ENCODE data around the gene COL7A1.

The COL7A1 gene

DNA sequence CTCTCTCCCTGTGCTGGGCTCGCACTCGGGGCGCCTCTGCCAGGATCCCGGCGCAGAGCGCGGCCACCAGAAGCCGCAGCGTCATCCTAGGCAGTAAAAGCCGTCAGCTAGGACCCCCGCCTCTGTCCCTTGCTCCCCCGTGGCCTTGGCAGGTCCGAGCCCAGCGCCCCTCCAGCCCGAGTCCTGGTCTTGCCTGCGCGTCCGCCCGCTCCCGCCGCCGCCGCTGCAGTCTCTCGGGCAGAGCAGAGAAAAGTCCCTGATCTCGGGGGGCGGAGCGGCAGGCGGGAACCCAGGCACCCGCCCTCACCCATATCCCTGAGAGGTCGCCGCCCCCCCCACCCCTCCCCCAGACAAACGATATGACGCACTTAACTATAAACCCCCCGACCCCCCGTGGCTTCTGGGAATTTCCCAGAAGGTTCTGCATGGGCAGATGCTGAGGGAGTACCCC is at the start of gene COL7A1:
TSS of gene COL7A1 (minus strand) at position 255 of the 451 bp plus-strand sequence. CDS start at position 85, 170 bp downstream.
- peak; percentile 19 for DNase-seq

DNA sequence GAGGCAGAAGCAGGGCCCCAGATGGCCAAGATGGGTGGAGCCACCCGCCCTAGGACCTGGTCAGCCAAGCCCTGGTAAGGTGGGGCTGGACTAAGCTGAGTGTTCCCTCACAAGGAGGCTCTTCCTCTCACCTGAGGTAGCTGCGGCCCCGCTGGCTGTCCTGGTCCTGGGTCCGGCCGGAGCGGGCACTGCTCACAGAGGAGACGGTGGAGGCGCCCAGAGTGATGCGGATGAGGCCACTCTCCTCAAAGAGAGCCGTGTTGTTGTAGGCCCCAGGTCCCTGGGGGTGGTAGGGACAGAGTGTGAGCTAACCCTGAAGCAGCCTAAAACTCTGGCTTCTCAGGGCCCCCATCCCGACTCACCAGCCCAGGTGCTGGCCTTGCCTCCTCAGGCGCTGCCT is 47.5 kb upstream of the COL7A1 start:
- no peak for DNase-seq

- no peak for DNase-seq
Measured at GRCh38 chr3:48641396-48641795, 46.3 kb upstream of the COL7A1 start.

- DNase-seq, result no peak
Measured at GRCh38 chr3:48639944-48640606, 44.9 kb upstream of the COL7A1 start.

DNA sequence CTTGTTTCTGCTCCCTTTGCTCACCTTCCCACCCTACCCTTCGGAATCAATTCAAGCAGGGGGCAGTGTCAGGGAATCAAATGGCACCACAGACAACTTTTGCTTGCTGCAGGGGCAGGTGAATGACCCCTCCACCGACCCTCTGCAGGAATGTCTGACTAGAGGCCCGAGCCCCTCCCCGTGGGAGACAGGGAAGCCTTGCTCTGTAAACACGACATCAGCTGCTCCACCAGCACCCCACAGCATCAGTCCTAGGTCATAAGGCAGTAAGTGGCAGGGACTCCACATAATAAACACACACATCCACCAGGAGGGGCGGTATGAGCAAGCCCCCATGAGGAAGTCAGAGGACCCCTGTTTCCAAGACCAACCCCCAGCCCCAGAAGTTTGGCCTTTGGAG is 42.2 kb upstream of the COL7A1 start:
- no peak for DNase-seq

DNA sequence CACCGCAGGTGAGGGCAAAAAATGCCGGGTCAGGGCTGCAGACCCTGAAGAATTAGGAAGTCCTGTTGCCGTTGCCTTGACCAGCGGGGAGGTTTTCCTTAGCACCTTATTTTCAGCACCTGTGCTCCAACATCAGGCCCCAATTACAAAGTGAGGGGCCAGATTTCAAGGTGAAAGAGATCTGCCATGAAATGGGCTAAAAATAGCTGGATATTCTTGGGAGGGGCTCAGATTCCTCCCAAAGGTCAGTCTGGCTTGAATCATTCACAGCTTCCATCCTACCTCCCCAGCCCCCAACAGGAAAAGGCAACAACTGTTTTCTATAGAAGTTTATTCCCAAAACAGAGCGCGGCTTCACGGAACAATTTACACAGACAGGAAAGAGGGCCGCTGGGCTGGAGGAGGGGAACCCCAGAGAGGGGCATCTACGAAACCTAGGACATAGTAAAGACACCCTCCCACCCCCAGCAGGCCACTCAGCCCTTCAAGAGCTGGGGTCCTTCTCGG is 41.1 kb upstream of the COL7A1 start:
- DNase-seq, result no peak

- peak; percentile 97 for DNase-seq
Measured at GRCh38 chr3:48635222-48636021, 40.3 kb upstream of the COL7A1 start, which contains the start of gene SLC26A6. SLC26A6 (minus strand) TSS chr3:48635461; CDS start chr3:48635393, 68 bp downstream.

DNA sequence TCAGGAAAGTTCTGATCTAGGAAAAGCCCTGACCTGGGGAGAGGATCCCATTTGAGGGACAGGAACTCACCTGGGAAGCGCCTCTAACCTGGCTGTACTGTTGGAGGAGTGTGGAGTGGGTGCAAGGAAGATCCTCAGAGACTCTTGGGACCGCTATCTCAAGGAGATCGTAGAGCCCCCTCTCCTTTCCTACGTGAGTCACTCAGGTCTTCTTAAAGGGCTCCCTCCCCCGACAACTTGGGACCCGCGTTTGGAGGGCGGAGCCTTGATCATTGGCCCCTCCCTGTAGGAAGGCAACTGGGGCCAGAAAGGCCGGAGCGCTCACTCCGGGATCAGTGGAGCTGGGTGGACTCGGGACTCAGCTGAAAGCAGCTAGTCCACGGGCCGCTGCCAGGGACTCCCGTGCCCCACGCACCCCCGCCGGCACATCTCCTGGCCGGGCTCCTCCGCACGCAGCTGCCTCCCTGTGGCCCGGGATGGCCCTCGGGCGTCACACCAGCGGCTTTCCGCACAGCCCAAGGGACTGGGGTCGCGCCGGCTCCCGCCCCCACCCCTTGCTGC is 39.6 kb upstream of the COL7A1 start:
- DNase-seq, result peak; percentile 78

DNA sequence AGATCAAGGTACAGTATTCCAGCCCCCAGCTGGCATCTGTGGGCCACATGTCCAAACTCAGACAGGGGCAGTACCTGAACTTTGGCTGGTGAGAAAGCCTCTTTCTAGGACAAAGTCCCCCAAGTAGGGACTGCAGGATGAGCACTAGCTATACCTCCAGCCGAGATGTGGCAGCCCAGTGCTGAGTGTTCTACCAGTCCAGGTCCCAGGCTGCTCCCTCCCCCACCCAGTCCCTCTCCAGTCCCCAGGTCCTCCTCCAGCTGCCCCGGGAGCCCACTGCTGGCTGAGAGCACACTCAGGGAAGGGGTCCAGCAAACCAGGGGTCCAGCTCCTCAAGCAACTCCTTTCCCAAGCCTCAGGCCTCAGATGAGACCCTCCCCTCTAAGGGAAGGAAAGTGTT is 38.6 kb upstream of the COL7A1 start:
- no peak for DNase-seq

DNA sequence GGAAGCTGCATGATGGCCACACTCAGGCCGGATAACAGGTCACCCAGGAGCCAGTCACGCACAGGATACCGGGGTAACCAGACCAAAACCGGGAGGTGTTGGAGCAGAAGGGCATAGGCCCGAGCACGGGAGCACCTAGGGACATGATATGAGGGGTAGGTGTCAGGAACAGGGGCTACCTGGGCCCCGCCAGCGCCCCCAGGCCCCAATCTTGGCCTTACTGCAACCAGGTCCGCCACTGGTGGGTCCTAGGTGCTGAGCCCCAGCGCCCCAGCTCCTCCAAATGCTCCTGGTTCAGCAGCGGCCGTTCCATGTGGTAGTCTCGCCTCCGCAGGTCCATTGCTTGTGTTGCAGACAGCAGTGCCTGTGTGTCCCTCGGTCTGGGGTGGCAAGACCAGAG is 38.1 kb upstream of the COL7A1 start:
- DNase-seq, result no peak

DNA sequence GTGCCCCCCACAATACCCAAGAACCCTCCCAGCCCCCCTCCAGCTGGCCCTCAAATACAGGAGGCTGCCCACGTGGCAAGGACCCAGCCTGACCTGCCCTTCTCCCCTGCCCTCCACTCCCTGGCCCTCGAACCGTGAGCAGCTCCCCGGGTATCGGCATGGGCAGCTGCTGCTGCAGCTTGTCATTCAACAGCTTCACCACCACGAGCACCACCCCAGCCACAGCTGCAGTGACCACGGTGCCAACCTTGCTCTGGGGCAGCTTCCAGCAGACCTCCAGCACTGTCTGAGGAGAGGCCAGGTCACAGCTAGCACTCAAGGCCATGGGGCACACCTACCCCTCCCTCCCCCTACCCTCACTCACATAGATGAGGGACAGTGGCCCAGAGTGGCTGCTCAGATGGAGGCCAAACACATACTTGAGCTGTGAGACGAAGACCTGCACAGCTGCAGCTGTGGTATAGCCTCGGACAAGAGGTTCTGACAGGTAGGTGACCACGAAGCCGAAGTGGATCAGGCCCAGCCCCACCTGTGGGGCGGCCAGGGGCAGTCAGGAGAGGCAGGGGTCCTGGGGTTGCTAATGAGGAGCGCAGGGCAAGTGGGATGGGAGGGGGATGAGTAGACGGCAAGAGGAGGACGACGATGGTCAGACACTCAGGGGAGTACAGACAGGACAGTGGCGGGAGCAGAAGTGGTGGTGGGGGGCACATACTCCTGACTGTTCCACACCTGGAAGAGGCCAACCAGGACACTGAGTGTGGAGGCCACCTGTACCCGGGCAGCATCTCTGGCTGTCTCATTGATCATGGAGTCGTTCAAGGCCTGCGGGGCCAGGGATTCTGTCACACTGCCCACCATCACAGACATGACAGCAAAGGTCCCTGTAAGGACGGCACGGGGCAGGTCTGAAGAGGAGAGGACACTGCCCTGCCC is 36.7 kb upstream of the COL7A1 start:
- no peak for DNase-seq

DNA sequence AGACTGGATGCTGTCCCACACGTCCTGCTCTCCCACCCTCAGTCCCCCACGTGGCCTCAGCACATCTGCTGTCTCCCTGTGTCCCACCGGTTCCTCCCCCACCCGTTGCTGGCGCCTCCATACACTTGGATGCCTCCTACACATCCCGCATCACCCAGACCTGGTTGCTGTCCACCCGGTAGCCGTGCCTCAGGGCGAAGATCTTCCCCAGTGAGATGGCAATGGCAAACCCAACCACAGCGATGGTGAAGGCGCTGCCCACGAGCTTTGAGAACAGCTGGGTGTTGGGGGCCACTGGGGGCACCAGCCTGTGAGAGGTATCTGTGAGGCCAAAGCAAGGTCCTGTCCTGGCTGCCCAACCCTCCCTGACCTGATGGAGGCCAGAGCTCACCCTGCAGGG is 35.7 kb upstream of the COL7A1 start:
- DNase-seq, result no peak

DNA sequence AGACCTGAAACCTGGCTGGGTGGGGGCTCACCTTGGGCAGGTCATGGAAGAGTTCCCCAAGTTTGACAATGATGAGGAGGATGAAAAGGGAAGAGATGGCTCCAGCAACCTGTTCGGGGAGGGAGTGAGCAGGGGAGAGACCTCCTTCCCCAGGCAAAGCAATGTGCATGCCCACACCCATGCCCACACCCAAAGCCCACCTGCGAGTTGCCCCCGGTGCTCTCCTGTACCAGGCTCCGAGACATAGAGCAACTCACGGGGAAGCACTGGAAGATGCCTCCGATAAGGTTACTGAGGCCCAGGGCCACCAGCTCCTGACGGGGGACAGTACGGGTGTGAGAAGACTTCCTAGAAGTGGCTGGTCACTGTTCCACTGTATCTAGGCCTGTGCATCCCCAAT is 35.3 kb upstream of the COL7A1 start:
- DNase-seq, result no peak

DNA sequence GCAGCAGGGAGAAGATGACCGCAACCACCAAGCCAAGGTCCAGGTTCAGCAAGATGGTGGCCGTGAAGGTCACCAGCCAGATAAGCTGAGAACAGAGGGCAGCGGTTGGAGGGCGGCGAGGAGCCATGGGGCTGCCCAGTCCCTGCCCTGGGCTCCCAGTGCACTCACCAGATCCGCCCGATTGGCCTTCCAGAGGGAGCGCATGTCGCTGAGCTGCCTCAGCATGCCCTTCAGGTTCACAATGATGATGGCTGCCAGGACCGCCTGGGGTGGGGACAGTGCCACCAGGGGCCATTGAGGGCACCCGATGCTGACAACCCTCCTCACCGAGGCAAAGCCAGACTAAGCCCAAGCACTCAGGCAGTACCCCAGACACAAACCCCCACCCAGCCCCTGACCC is 34.8 kb upstream of the COL7A1 start:
- DNase-seq, result no peak

DNA sequence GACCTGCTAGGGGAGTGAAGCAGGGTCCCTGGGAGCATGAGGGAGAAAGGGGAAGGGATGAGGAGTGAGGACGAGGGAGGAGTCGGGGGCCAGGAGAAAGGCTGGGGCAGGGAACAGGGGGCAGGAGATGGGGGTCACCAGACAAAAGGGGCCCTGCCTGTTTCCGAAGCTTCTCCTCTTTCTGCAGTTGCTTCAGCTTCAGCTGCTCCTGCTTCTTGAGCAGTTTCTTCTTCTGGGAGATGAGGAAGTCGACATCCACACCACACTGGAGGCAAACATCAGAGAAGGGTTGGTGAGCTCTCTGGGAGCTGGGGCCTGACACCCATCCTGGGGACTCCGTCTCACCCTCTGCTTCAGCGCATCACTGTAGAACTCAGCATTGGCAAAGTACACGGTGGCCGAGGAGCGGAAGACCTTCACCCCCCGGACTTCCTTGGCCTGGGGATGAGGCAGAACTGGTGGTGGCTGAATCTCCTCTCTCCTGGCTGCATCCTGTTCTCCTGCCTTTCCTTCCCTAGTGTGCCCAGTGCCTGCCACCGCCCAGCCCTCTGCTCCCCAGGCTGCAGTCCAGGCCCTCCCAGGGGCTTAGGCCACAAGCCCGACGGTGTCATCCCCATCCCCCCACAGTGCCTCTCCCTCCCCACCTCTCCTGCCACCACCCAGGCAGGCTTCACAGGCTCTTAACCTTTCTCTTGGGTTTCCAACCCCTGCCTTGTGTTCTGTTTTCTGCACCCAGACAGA is 33.3 kb upstream of the COL7A1 start:
- no peak for DNase-seq

- no peak for DNase-seq
Measured at GRCh38 chr3:48625600-48625999, 30.5 kb upstream of the COL7A1 start.

- DNase-seq, result no peak
Measured at GRCh38 chr3:48624767-48625166, 29.6 kb upstream of the COL7A1 start.

- DNase-seq, result no peak
Measured at GRCh38 chr3:48623851-48624547, 28.9 kb upstream of the COL7A1 start.

DNA sequence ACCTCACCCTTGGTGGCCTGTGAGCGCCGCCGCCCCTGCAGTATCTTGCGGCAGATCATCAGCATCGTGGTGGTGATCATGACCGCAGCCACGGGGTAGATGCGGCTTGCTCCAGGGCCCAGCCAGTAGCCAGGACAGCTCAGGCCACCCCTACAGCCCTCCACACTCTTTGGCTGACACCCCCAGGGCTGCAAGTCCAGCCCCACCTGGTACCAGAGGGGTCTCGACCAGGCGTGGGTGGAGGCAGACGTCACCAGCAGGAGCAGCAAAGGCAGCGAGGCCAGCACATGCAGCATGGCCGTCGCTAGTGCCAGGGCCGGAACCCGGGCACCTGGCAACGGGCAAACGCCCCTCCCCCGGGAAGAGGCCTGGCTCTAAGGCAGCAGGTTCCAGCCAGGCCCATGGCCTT is 26.3 kb upstream of the COL7A1 start, which contains the start of gene TMEM89:
TSS of gene TMEM89 (minus strand) at position 309 of the 409 bp plus-strand sequence. CDS start at position 296, 13 bp downstream.
- DNase-seq, result no peak

- DNase-seq, result no peak
Measured at GRCh38 chr3:48619541-48620524, 24.7 kb upstream of the COL7A1 start.
